ENCODE results near the gene C10orf71. TPM values are rescaled to one million over a fixed set of nuclear protein-coding genes. Genes with fewer than 3 reads are reported as not detected.

C10orf71 gene
- total and polyA plus RNA-seq, 2 experiments from 2014 or later = not detected

DNA sequence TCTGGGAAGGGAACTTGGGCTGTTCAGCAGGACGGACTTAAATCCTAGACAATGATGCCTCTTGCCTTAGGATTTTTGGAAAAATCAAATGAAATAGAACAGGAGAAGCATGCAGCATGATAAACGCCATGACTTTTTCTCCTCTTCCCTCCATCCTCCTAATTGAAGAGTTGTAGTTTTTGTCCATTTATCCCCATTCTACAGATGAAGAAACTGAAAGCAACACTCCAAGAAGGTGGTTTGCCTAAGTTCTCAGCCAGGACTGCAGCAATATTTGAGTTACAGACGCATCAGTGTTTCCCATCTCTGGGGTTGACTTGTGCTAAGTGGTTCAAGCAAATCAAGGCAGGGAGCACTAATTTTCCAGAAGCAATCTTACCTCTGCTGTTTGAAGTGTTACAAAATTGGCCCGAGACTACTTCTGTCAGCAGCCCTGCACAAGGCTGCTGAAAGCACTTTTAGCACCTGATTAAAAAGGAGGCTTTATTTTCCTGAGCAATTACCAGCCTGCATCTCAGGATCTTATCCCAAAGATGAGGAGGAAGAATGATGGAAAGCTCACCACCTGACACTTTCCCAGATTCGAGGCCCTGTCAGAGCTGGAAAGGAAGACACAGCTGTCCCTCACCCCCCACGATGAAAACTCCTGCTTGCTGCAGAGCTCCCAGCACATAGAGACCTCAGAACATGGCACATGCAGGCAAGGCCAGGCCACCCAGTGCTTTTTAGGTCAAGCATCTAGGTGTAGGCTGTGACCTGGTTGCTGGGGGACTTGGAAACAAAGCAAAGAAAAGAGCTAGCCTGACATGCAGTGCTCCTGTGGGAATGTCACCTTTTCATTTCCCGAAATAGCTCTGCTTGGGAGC lies 19.7 kb upstream of the C10orf71 start:
- Histone ChIP-seq H3K4me1 (ENCODE audit: insufficient read depth) (no peaks in the 10 kb centered on the region), H4K20me1 (ENCODE audit: insufficient read depth, poor library complexity, severe bottlenecking) (no peaks in the 10 kb centered on the region), H3K4me2 (no peak overlapping the region), H3K9me3 (ENCODE audit: low read depth) (no peaks in the 10 kb centered on the region), H3K4me3 (no peak overlapping the region), H3K36me3 (replicated peaks; ENCODE audit: insufficient read depth, low read depth) (no peaks in the 10 kb centered on the region), H2AFZ (no peak overlapping the region), H3K27ac (no peak overlapping the region), H3K27me3 (peaks cover 9% of the 10 kb centered on the region), H3K9me2 (replicated peaks; ENCODE audit: insufficient read depth) (no peaks in the 10 kb centered on the region), H3K79me2 (no peaks in the 10 kb centered on the region)
- no peak for DNase-seq (ENCODE audit: low spot score)
- WGBS (ENCODE audit: low lambda C conversion rate, missing lambda C conversion rate) = 75% methylated on average over 7 of the region's 7 CpGs
- TF ChIP-seq EZH2phosphoT487 (IDR thresholded peaks at IDR 0.05; ENCODE audit: low read depth, severe bottlenecking, unreplicated experiment) = no peak
- TF ChIP-seq, protein P1, sequence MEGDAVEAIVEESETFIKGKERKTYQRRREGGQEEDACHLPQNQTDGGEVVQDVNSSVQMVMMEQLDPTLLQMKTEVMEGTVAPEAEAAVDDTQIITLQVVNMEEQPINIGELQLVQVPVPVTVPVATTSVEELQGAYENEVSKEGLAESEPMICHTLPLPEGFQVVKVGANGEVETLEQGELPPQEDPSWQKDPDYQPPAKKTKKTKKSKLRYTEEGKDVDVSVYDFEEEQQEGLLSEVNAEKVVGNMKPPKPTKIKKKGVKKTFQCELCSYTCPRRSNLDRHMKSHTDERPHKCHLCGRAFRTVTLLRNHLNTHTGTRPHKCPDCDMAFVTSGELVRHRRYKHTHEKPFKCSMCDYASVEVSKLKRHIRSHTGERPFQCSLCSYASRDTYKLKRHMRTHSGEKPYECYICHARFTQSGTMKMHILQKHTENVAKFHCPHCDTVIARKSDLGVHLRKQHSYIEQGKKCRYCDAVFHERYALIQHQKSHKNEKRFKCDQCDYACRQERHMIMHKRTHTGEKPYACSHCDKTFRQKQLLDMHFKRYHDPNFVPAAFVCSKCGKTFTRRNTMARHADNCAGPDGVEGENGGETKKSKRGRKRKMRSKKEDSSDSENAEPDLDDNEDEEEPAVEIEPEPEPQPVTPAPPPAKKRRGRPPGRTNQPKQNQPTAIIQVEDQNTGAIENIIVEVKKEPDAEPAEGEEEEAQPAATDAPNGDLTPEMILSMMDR (IDR thresholded peaks at IDR 0.05; ENCODE audit: poor library complexity) = no peak
- TF ChIP-seq EZH2 (IDR thresholded peaks at IDR 0.05; ENCODE audit: borderline replicate concordance) = no peak

DNA sequence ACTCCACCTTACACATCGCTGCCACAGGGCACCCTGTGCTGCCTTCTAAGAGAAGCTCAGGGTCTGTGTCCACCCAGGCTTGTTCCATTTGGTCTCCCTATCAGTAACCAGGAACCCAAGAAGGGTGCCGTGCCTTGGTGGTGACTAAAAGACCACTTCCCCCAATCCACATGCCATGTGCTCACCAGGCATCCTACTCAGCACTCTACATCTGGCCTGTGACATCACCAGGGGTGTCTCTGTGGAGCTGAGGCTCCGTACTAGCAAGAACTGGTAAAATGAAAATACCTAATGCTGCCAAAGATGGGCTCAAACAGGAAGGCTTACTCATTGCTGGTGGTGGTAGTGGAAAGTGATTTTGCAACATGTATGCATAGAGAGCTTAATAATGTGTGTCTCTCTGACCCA lies 19.0 kb upstream of the C10orf71 start:
- no peaks in the 10 kb centered on the region for H3K79me2 ChIP-seq
- no peak overlapping the region for H3K4me3 ChIP-seq
- H3K36me3 ChIP-seq (replicated peaks; ENCODE audit: insufficient read depth, low read depth) = no peaks in the 10 kb centered on the region
- H4K20me1 ChIP-seq (ENCODE audit: insufficient read depth, poor library complexity, severe bottlenecking) = no peaks in the 10 kb centered on the region
- H3K9me2 ChIP-seq (replicated peaks; ENCODE audit: insufficient read depth) = no peaks in the 10 kb centered on the region
- no peak overlapping the region for H2AFZ ChIP-seq
- no peak for DNase-seq (ENCODE audit: low spot score)
- peaks cover 9% of the 10 kb centered on the region for H3K27me3 ChIP-seq
- H3K4me1 ChIP-seq (ENCODE audit: insufficient read depth) = no peaks in the 10 kb centered on the region
- TF ChIP-seq, protein P1 (IDR thresholded peaks at IDR 0.05; ENCODE audit: poor library complexity) = no peak
- TF ChIP-seq EZH2phosphoT487 (IDR thresholded peaks at IDR 0.05; ENCODE audit: low read depth, severe bottlenecking, unreplicated experiment) = no peak
- TF ChIP-seq EZH2 (IDR thresholded peaks at IDR 0.05; ENCODE audit: borderline replicate concordance) = no peak
- no peak overlapping the region for H3K4me2 ChIP-seq
- no peaks in the 10 kb centered on the region for H3K9me3 ChIP-seq (ENCODE audit: low read depth)
- WGBS (ENCODE audit: low lambda C conversion rate, missing lambda C conversion rate) = 90% methylated on average over 3 of the region's 3 CpGs
- no peak overlapping the region for H3K27ac ChIP-seq

DNA sequence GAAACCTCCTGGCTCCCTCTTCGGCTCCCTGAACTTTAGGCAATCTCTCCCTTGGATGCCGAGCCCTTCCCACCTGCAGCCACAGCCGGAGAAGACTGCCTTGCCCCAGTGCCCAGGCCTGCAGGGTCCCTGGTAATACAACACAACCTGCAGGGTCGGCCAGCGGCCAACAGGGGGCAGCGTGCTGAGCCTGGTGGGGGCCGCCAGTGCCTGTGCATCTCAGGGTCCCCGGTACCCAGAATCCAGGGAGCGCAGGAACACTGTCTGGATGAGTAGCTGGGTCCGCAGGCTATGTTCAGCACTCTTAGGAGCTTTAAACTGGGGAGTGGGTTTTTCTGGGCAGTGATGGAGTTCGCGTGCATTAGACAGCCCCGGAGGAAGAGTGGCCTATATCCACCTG lies 17.5 kb upstream of the C10orf71 start:
- Histone ChIP-seq H3K9me2 (replicated peaks; ENCODE audit: insufficient read depth) (no peaks in the 10 kb centered on the region), H3K36me3 (replicated peaks; ENCODE audit: insufficient read depth, low read depth) (no peaks in the 10 kb centered on the region), H3K4me1 (ENCODE audit: insufficient read depth) (no peaks in the 10 kb centered on the region), H3K79me2 (no peaks in the 10 kb centered on the region), H3K4me3 (no peak overlapping the region), H2AFZ (no peak overlapping the region), H4K20me1 (ENCODE audit: insufficient read depth, poor library complexity, severe bottlenecking) (no peaks in the 10 kb centered on the region), H3K4me2 (no peak overlapping the region), H3K9me3 (ENCODE audit: low read depth) (no peaks in the 10 kb centered on the region), H3K27me3 (peaks cover 9% of the 10 kb centered on the region), H3K27ac (no peak overlapping the region)
- TF ChIP-seq EZH2 (IDR thresholded peaks at IDR 0.05; ENCODE audit: borderline replicate concordance) (no peak), EZH2phosphoT487 (IDR thresholded peaks at IDR 0.05; ENCODE audit: low read depth, severe bottlenecking, unreplicated experiment) (no peak)
- TF ChIP-seq, protein P1 (IDR thresholded peaks at IDR 0.05; ENCODE audit: poor library complexity) = no peak
- WGBS (ENCODE audit: low lambda C conversion rate, missing lambda C conversion rate) = 63% methylated on average over 13 of the region's 13 CpGs
- no peak for DNase-seq (ENCODE audit: low spot score)
